SU-DHL-6 (cell line): ENCODE measurements around the gene UGT2B11.
"Not testable (repeated sequence)": the region's sequence is repeated elsewhere in the genome, so short reads cannot be mapped to it uniquely, and the experiment has no call there.

Experiments used
- H2AFZ ChIP-seq: fragments of 200-600 bp; sonication (generic); 2 replicates; pipeline ENCODE4 v1.6.1; 2014; ENCODE audit warnings: low read depth, mild to moderate bottlenecking, moderate library complexity, mixed read lengths, antibody characterized with exemption, low read length; ENCODE audit not compliant: severe bottlenecking
- H3F3A ChIP-seq: fragments of 200-600 bp; shearing (Covaris generic); 2 replicates; pipeline ENCODE4 v1.6.0; 2016; ENCODE audit warnings: antibody characterized with exemption, mild to moderate bottlenecking; ENCODE audit not compliant: insufficient read depth
- H3K27ac ChIP-seq: fragments of 200-600 bp; sonication (generic); 2 replicates; pipeline ENCODE4 v1.5.1; 2016; ENCODE audit warnings: low read depth, mild to moderate bottlenecking, low read length, moderate library complexity, mixed read lengths
- H3K27me3 ChIP-seq: fragments of 200-600 bp; sonication (generic), shearing (Covaris generic); 2 replicates; pipeline ENCODE4 v1.6.0; 2014; ENCODE audit warnings: mild to moderate bottlenecking, low read length
- H3K36me3 ChIP-seq: fragments of 200-600 bp; sonication (generic); 2 replicates; pipeline ENCODE4 v1.6.1; 2014; ENCODE audit warnings: mild to moderate bottlenecking, low read length, mixed read lengths
- H3K4me2 ChIP-seq: fragments of 300-600, 200-600 bp; shearing (Covaris generic), sonication (generic); 2 replicates; pipeline ENCODE4 v1.6.0; 2014; ENCODE audit warnings: low read length, low read depth, mild to moderate bottlenecking; ENCODE audit not compliant: poor library complexity, severe bottlenecking
- H3K4me3 ChIP-seq: fragments of 200-600 bp; sonication (generic); 2 replicates; pipeline ENCODE4 v1.5.1; 2014; ENCODE audit warnings: antibody characterized with exemption, low read length, mild to moderate bottlenecking, mixed read lengths; ENCODE audit not compliant: insufficient read depth, poor library complexity, severe bottlenecking
- H3K79me2 ChIP-seq: fragments of 200-600 bp; sonication (generic); 2 replicates; pipeline ENCODE4 v1.6.1; 2014; ENCODE audit warnings: mild to moderate bottlenecking, low read length, moderate library complexity; ENCODE audit not compliant: insufficient read depth
- H3K9ac ChIP-seq: fragments of 200-600 bp; sonication (generic); 2 replicates; pipeline ENCODE4 v1.7.0; 2014; ENCODE audit warnings: mild to moderate bottlenecking, low read length
- H3K9me2 ChIP-seq: fragments of 200-600 bp; sonication (generic); replicated peaks from 2 replicates; pipeline ENCODE4 v1.6.1; 2014; ENCODE audit warnings: low read length; ENCODE audit not compliant: insufficient read depth
- H3K9me3 ChIP-seq: fragments of 200-600 bp; sonication (generic); 2 replicates; pipeline ENCODE4 v1.6.1; 2014; ENCODE audit warnings: low read length, mixed read lengths; ENCODE audit not compliant: insufficient read depth
- H4K20me1 ChIP-seq: fragments of 200-600 bp; sonication (generic); 2 replicates; pipeline ENCODE4 v1.6.1; 2014; ENCODE audit warnings: low read depth, mild to moderate bottlenecking, antibody characterized with exemption, low read length, moderate library complexity, mixed read lengths
- EZH2phosphoT487 ChIP-seq: fragments of 200-600 bp; sonication (generic), shearing (Covaris generic); conservative IDR thresholded peaks from 2 replicates; pipeline ENCODE4 v1.6.1; 2018; ENCODE audit warnings: mild to moderate bottlenecking, antibody characterized with exemption, low read length, moderate library complexity, mixed read lengths
- TF ChIP-seq, protein P1 (sequence below): fragments of 200-600 bp; sonication (generic); IDR thresholded peaks from one replicate; pipeline ENCODE4 v1.5.1; 2017; ENCODE audit warnings: antibody characterized with exemption, mild to moderate bottlenecking, low read length, moderate library complexity; ENCODE audit not compliant: insufficient read depth, poor library complexity, severe bottlenecking

UGT2B11 gene

GRCh38 chr4:69239557-69240168, 25.1 kb upstream of the UGT2B11 start:
- no peaks in the 10 kb centered on the region for H4K20me1 ChIP-seq
- no peak overlapping the region for H3K4me3 ChIP-seq
- no peak overlapping the region for H2AFZ ChIP-seq
- H3F3A ChIP-seq, result no peaks in the 10 kb centered on the region
- no peaks in the 10 kb centered on the region for H3K9me3 ChIP-seq
- no peaks in the 10 kb centered on the region for H3K27me3 ChIP-seq
- H3K36me3 ChIP-seq, result no peaks in the 10 kb centered on the region
- H3K9ac ChIP-seq, result no peak overlapping the region
- TF ChIP-seq, protein P1, sequence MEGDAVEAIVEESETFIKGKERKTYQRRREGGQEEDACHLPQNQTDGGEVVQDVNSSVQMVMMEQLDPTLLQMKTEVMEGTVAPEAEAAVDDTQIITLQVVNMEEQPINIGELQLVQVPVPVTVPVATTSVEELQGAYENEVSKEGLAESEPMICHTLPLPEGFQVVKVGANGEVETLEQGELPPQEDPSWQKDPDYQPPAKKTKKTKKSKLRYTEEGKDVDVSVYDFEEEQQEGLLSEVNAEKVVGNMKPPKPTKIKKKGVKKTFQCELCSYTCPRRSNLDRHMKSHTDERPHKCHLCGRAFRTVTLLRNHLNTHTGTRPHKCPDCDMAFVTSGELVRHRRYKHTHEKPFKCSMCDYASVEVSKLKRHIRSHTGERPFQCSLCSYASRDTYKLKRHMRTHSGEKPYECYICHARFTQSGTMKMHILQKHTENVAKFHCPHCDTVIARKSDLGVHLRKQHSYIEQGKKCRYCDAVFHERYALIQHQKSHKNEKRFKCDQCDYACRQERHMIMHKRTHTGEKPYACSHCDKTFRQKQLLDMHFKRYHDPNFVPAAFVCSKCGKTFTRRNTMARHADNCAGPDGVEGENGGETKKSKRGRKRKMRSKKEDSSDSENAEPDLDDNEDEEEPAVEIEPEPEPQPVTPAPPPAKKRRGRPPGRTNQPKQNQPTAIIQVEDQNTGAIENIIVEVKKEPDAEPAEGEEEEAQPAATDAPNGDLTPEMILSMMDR, result no peak
- no peak for TF ChIP-seq EZH2phosphoT487
- H3K4me2 ChIP-seq, result no peak overlapping the region
- H3K9me2 ChIP-seq, result no peaks in the 10 kb centered on the region
- H3K79me2 ChIP-seq, result no peaks in the 10 kb centered on the region
- H3K27ac ChIP-seq, result no peak overlapping the region

GRCh38 chr4:69239092-69239491, 24.5 kb upstream of the UGT2B11 start:
- no peak for TF ChIP-seq EZH2phosphoT487
- TF ChIP-seq, protein P1, result no peak
- Histone ChIP-seq H2AFZ (no peak overlapping the region), H3K9me2 (no peaks in the 10 kb centered on the region), H3K36me3 (no peaks in the 10 kb centered on the region), H3K79me2 (no peaks in the 10 kb centered on the region), H3K9ac (no peak overlapping the region), H3K4me3 (no peak overlapping the region), H3K9me3 (no peaks in the 10 kb centered on the region), H3F3A (no peaks in the 10 kb centered on the region), H3K4me2 (no peak overlapping the region), H3K27ac (no peak overlapping the region), H4K20me1 (no peaks in the 10 kb centered on the region), H3K27me3 (no peaks in the 10 kb centered on the region)

- Histone ChIP-seq H3K36me3 (no peaks in the 10 kb centered on the region), H3K9me3 (no peaks in the 10 kb centered on the region), H3K27ac (no peak overlapping the region), H3K4me3 (no peak overlapping the region), H2AFZ (no peak overlapping the region), H3F3A (no peaks in the 10 kb centered on the region), H3K79me2 (no peaks in the 10 kb centered on the region), H3K27me3 (no peaks in the 10 kb centered on the region), H3K9ac (no peak overlapping the region), H3K9me2 (no peaks in the 10 kb centered on the region), H3K4me2 (no peak overlapping the region), H4K20me1 (no peaks in the 10 kb centered on the region)
- TF ChIP-seq, protein P1, result no peak
- TF ChIP-seq EZH2phosphoT487, result no peak
Measured at GRCh38 chr4:69224891-69225290, 10.3 kb upstream of the UGT2B11 start.

DNA sequence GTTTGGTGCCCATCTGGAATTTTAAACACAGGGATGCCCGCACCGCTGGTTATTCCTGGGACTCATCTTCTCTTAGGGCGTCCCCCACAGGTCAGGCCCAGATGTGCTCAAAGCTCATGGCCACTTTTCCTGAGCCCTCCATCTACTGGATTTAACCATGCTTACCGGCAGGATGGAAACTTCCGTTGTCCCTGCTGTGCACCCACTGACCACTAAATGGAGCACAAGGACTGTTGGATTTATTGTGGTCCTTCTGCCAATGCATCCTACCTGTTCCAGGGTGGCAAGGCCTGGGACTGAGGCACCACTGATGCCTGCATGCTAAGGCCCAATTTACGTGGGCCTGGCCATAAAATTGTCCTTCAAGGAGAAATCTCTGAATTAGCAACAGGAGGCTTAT, 8.7 kb upstream of the UGT2B11 start:
- H3K9me2 ChIP-seq, H3K4me2 ChIP-seq, H3F3A ChIP-seq, H3K4me3 ChIP-seq, H3K9me3 ChIP-seq, H3K36me3 ChIP-seq, H3K79me2 ChIP-seq, H4K20me1 ChIP-seq, H3K27me3 ChIP-seq, H3K27ac ChIP-seq, H2AFZ ChIP-seq, H3K9ac ChIP-seq: not testable (repeated sequence)

DNA sequence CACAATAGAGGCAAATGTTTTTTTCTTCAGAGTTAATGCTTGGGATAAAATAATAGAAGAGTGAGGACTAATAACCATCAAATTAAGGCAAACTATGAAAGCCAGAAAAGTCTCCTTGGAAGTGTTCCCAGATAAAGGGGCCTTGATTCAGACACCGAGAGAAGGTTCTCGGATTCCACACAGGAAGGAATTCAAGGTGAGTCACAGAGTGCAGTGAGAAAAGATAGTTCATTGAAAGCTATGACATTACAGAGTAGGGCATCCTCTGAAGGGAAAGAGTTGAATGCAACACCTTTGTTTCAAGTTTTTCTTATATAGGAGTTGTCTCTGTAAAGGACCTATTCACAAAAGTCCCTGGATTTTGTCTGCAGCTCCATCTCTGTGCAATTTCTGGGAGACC, 3.9 kb upstream of the UGT2B11 start:
- H4K20me1 ChIP-seq, result not testable (repeated sequence)

More for the DNA sequence above, 3.9 kb upstream of the UGT2B11 start:
- not testable (repeated sequence) for H3K79me2 ChIP-seq, H3K9me3 ChIP-seq, H3K36me3 ChIP-seq, H3K9me2 ChIP-seq, H3F3A ChIP-seq, H3K4me3 ChIP-seq, H3K9ac ChIP-seq, H3K4me2 ChIP-seq, H3K27ac ChIP-seq, H3K27me3 ChIP-seq, H2AFZ ChIP-seq
